ENCODE results near the gene FAM43A. TPM values are rescaled to one million over a fixed set of nuclear protein-coding genes. Genes with fewer than 3 reads are reported as not detected.

The FAM43A gene
- total and polyA plus RNA-seq, 2 of the 4 experiments (the other 2 are of a cell fraction) = 3.0 to 11.5 TPM

- TF ChIP-seq BHLHE40 (IDR thresholded peaks at IDR 0.05; ENCODE audit: low read depth, low read length) = no peak
Observed at GRCh38 chr3:194685065-194685717, 492 bp upstream of the FAM43A start (continued).

GRCh38 chr3:194686414-194686815 is 732 bp downstream of the FAM43A start:
- H3K23ac ChIP-seq (ENCODE audit: low read depth, low read length) = peak overlapping the region; percentile 84; the same call in 1 of the 2 replicates
- BruUV-seq (replicated peaks) = no TSS peak
- no peak overlapping the region for H2AK5ac ChIP-seq (ENCODE audit: low read depth, low read length)
- dilution Hi-C loops (cut with HindIII; ENCODE audit: low sequenced_read_pairs, unreplicated experiment) = no loop called here
- peaks cover 14% of the 10 kb centered on the region; the same call in 1 of the 2 replicates for H3K36me3 ChIP-seq (ENCODE audit: control insufficient read depth, insufficient read depth, low read length)
- H3K9me1 ChIP-seq (ENCODE audit: insufficient read depth, low read length) = 0 out of 2 replicates have a peak, but pooled peaks cover 6% of the 10 kb centered on the region
- peak overlapping the region; percentile 93 for H2AFZ ChIP-seq (replicated peaks; ENCODE audit: low read length, poor library complexity)
- peak overlapping the region; percentile 77 for H2AK9ac ChIP-seq (replicated peaks; ENCODE audit: low read depth, low read length, poor library complexity)
- no peak overlapping the region for H4K5ac ChIP-seq (ENCODE audit: low read depth, low read length)
- H2BK120ac ChIP-seq (ENCODE audit: low read depth, low read length) = no peak overlapping the region
- ATAC-seq (ENCODE audit: low read depth) = no peak
- in situ Hi-C loops (cut with MboI; ENCODE audit: low sequenced_read_pairs) = no loop called here
- peak overlapping the region; percentile 59 for H3K9ac ChIP-seq (ENCODE audit: low read depth, low read length)
- no peak overlapping the region for H3K14ac ChIP-seq (replicated peaks; ENCODE audit: low read depth, low read length)
- DNase-seq = no peak
- H3K56ac ChIP-seq (ENCODE audit: extremely low read depth, insufficient read depth, low read length) = no peak overlapping the region
- POLR2A ChIA-PET (ENCODE audit: unreplicated experiment) = interaction anchor here (0.5 kb wide), 1 partner anchor 368 kb away, joined by 8 read pairs; no protein-coding TSS in a partner anchor
- peaks cover 18% of the 10 kb centered on the region for H3K4me1 ChIP-seq (ENCODE audit: control insufficient read depth, insufficient read depth, low read length)
- no peak overlapping the region for H2BK20ac ChIP-seq (ENCODE audit: low read depth, low read length)
- peaks cover 33% of the 10 kb centered on the region for H4K20me1 ChIP-seq (ENCODE audit: insufficient read depth, low read length)
- H4K91ac ChIP-seq (ENCODE audit: insufficient read depth, low read depth, low read length) = no peak overlapping the region
- H3K9me3 ChIP-seq (ENCODE audit: control insufficient read depth, insufficient read depth, low read length) = no peaks in the 10 kb centered on the region
- peaks cover 0 to 19% of the 10 kb centered on the region in 2 experiments; a peak in 2 of 4 replicates for H3K79me1 ChIP-seq (ENCODE audit: low read depth in 1 of 2, low read length in 2 of 2)
- peak overlapping the region; percentile 61 for H3K4me3 ChIP-seq (ENCODE audit: insufficient read depth, low read depth, low read length)
- no peak overlapping the region; the same call in 1 of the 2 replicates for H3K18ac ChIP-seq (ENCODE audit: low read depth, low read length)
- no peak overlapping the region for H3K4ac ChIP-seq (ENCODE audit: low read depth, low read length)
- H3K27me3 ChIP-seq (ENCODE audit: control insufficient read depth, insufficient read depth, low read length) = no peaks in the 10 kb centered on the region
- H4K8ac ChIP-seq (ENCODE audit: low read depth in 2 of 2, low read length in 2 of 2) = no peak overlapping the region; a peak in 1 of 4 replicates
- no peak overlapping the region for H2BK5ac ChIP-seq (ENCODE audit: low read depth, low read length, poor library complexity, severe bottlenecking)
- H3K4me2 ChIP-seq (ENCODE audit: low read depth, low read length) = peak overlapping the region; percentile 95
- no peak overlapping the region for H2BK15ac ChIP-seq (ENCODE audit: low read depth, low read length)
- CTCF ChIA-PET = interaction anchor here (1.1 to 2.5 kb wide), 5 partner anchors 14 to 575 kb away, joined by 3 to 9 read pairs (median 7); partner anchors contain the start of gene LSG1
- intact Hi-C loops (cut with micrococcal nuclease) = loop anchor here (2.0 to 5.0 kb wide), 4 partner anchors 171 to 468 kb away; no protein-coding TSS in a partner anchor
- WGBS, 2 experiments (ENCODE audit: extremely low coverage in 2 of 2, insufficient read length in 1 of 2) = 3% methylated on average over 19 of the region's 29 CpGs; no CpG with 5 or more reads in 1 of the 2 experiments
- peak overlapping the region; percentile 42 for H3K27ac ChIP-seq (ENCODE audit: insufficient read depth, low read length)
- TF ChIP-seq CTCF (conservative IDR thresholded peaks at IDR 0.05; ENCODE audit: low read depth, low read length) (no peak), RCOR1 (IDR thresholded peaks at IDR 0.05; ENCODE audit: insufficient replicate concordance, low read length) (no peak), ELK1 (IDR thresholded peaks at IDR 0.05; ENCODE audit: borderline replicate concordance, low read depth, low read length) (no peak), SMC3 (IDR thresholded peaks at IDR 0.05; ENCODE audit: low read depth, low read length) (no peak), FOS (IDR thresholded peaks at IDR 0.05; ENCODE audit: low read depth, low read length) (no peak), POLR2A (IDR thresholded peaks at IDR 0.05; ENCODE audit: low read depth, low read length) (no peak), MAZ (IDR thresholded peaks at IDR 0.05; ENCODE audit: borderline replicate concordance, low read depth, low read length) (no peak), MXI1 (IDR thresholded peaks at IDR 0.05; ENCODE audit: borderline replicate concordance, low read depth, low read length) (no peak), RFX5 (IDR thresholded peaks at IDR 0.05; ENCODE audit: low read depth, low read length) (no peak), USF2 (IDR thresholded peaks at IDR 0.05; ENCODE audit: low read depth, low read length) (no peak), RAD21 (IDR thresholded peaks at IDR 0.05; ENCODE audit: low read length) (no peak), BHLHE40 (IDR thresholded peaks at IDR 0.05; ENCODE audit: low read depth, low read length) (no peak)

All from IMR-90 (cell line).